ENCODE data around the gene BACH2.
"Not testable (repeated sequence)": the region's sequence is repeated elsewhere in the genome, so short reads cannot be mapped to it uniquely, and the experiment has no call there.

The BACH2 gene

DNA sequence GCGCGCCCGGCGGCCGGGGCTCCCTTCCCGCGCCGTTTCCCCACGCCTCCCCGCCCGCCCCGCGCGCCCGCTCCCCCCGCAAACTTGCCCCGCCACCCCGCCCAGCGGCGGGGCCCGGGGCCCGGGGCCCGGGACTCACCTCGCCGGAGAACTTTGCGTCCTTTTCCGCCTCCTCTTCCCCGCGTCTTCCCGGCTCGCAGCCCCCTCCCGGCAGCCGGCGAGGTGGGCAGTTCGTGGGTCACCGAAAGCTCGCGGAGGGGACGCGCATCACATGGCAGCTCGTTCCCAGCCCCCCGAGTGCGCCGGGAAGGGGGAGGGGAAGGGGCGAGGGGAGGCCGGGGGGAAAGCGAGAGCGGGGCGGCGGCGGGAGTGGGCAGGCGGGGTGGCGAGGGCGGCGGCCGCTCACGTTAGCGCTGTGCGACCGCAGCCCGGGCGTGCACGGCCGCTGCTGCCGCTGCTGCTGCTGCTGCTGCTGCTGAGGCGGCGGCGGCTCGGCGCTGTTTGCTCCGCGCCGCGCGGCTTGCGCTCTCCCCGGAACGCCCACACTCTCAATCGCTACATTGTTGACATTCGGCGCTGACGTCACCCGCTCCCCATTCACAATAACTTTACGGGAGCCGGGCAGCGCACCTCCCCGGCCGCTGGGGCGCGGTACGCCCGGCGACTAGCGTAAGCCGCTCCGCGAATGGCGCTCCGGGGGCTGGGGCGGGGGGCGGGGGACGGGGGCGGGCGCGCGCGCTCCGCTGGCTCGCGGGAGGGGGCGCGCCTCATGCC, at the start of gene BACH2:
BACH2 (minus strand) TSS at position 503 of the 774 bp plus-strand sequence. CDS start 287,999 bp downstream, outside the sequence.
- DNase-seq (ENCODE audit: low spot score): no peak

GRCh38 chr6:90343576-90343975, 46.9 kb upstream of the BACH2 start:
- peak; percentile 32 for DNase-seq (ENCODE audit: low spot score)

GRCh38 chr6:90338409-90338808, 41.8 kb upstream of the BACH2 start:
- no peak for DNase-seq (ENCODE audit: low spot score)

- DNase-seq (ENCODE audit: low spot score): no peak
Measured at GRCh38 chr6:90336388-90336947, 39.8 kb upstream of the BACH2 start.

- no peak for DNase-seq (ENCODE audit: low spot score)
Measured at GRCh38 chr6:90333928-90334327, 37.3 kb upstream of the BACH2 start.

GRCh38 chr6:90332978-90333543, 36.4 kb upstream of the BACH2 start:
- DNase-seq (ENCODE audit: low spot score): not testable (repeated sequence)

- no peak for DNase-seq (ENCODE audit: low spot score)
Measured at GRCh38 chr6:90329386-90330077, 32.9 kb upstream of the BACH2 start.

GRCh38 chr6:90328004-90328403, 31.4 kb upstream of the BACH2 start:
- peak; percentile 82 for DNase-seq (ENCODE audit: low spot score)

- DNase-seq (ENCODE audit: low spot score): no peak
Measured at GRCh38 chr6:90326404-90327057, 29.9 kb upstream of the BACH2 start.

DNA sequence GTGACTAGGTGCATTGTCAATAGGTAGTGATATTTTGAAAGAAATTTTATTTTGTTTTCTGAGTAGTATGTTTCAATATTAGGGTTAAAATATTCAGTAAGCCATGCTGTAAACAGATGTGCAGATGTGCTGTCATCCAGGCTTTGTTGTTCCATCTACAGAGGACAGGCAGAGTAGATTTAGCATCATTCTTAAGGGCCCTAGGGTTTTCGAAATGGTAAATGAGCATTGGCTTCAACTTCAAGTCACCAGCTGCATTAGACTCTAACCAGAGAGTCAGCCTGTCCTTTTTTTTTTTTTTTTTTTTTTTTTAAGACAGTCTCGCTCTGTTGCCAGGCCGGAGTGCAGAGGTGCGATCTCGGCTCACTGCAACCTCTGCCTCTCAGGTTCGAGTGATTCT, 27.1 kb upstream of the BACH2 start:
- DNase-seq (ENCODE audit: low spot score): no peak

GRCh38 chr6:90322976-90323474, 26.4 kb upstream of the BACH2 start:
- no peak for DNase-seq (ENCODE audit: low spot score)

- no peak for DNase-seq (ENCODE audit: low spot score)
Measured at GRCh38 chr6:90319979-90320685, 23.5 kb upstream of the BACH2 start.

GRCh38 chr6:90319044-90319443, 22.4 kb upstream of the BACH2 start:
- DNase-seq (ENCODE audit: low spot score): peak; percentile 34

- DNase-seq (ENCODE audit: low spot score): no peak
Measured at GRCh38 chr6:90315986-90316385, 19.3 kb upstream of the BACH2 start.

DNA sequence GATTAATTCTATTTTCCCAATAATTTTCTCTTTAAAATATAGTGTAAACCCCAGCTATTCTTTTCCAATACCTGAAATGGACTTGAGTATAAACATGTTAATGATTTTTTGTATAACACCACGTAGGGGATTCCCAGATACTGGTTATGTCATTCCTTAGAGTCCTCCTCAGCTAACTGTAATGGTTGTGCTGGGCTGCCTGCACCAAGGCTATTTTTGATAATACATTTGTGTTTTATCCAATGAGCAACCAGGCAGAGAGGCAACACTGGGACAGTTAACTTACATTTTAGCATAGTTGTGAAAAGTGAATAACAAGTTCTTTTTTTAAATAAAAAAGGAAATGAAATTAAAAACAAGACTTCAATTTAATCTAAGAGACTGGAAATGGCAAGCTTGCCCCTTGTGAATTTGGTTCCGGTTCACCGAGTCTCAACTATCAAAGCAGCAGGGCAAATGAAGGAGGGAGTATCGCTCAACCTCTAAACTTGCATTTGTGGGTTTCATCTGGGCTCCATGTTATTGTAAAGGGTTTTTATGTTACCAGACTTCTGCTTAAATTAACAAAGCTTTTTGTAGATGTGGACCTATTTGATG, 18.8 kb upstream of the BACH2 start:
- no peak for DNase-seq (ENCODE audit: low spot score)

GRCh38 chr6:90314514-90314913, 17.9 kb upstream of the BACH2 start:
- DNase-seq (ENCODE audit: low spot score): no peak

GRCh38 chr6:90311569-90311968, 14.9 kb upstream of the BACH2 start:
- no peak for DNase-seq (ENCODE audit: low spot score)

DNA sequence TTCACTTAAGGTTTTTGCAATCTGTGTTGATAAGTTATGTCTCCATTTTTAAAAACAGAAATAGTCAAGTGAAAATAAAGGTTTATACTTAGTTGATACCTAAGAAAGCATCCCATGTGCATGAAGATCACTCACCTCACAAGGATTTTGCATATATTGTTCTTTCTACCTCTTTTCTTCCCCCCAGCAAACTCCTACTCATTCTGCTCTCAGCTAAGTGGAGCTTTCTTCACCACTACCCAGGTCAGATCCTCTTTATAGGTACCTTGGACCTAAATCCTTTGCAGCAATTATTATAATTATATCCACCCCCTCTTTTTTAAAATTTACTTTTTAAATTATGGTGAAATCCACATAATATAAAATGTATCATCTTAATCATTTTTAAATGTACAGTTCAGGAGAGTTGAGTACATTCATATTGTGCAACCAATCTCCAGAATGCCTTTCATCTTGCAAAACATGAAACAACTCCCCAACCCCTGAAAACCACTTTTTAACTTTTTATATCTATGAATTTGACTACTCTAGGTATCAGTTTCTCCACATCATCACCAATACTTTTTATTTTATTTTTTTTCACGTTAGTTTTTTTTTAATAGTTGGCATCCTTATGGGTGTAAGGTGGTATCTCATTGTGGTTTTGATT, 9.3 kb upstream of the BACH2 start:
- no peak for DNase-seq (ENCODE audit: low spot score)

- DNase-seq (ENCODE audit: low spot score): no peak
Measured at GRCh38 chr6:90304308-90304707, 7.7 kb upstream of the BACH2 start.

GRCh38 chr6:90303039-90303438, 6.4 kb upstream of the BACH2 start:
- no peak for DNase-seq (ENCODE audit: low spot score)

- DNase-seq (ENCODE audit: low spot score): no peak
Measured at GRCh38 chr6:90302320-90302719, 5.7 kb upstream of the BACH2 start.
